NK-92 (cell line): ENCODE results near the gene PPP2R3C.
"Not testable (repeated sequence)": the region's sequence is repeated elsewhere in the genome, so short reads cannot be mapped to it uniquely, and the experiment has no call there.

Source experiments
- DNase-seq: peaks from one replicate; lab custom pipeline; 2025; ENCODE audit not compliant: unreplicated experiment; lab: John Stamatoyannopoulos, UW

PPP2R3C gene

DNA sequence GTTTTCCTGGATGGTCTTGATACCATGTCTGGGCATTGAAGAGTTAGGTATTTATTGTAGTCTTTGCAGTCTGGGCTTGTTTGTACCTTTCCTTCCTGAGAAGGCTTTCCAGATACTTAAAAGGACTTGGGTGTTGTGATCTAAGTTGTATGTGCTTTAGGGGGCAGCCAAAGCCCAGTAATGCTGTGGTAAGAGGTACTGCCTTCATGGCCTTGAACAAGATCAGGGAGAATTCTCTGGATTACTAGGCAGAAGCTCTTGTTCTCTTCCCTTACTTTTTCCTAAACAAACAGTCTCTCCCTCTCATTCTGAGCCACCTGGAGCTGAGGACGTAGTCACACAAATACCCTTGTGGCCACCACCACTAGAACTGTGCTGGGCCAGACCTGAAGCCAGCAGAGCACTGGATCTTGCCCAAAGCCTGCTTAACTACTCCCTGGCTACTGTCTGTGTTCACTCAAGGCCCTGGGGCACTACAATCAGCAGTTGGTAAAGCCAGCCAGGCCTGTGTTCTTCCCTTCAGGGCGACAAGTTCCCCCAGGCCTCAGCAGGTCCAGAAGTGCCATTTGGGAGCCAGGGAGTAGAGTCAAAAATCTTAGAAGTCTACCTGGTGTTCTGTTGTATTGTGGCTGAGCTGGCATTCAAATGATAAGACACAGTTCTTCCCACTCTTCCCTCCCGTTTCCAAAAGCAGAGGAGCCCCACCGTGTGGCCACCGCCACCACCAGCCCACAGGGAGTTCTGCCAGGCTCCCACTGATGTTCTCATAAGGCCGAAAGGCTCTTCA, 11.9 kb upstream of the PPP2R3C start:
- DNase-seq: no peak

GRCh38 chr14:35124127-35124526, 2.3 kb upstream of the PPP2R3C start:
- no peak for DNase-seq

DNA sequence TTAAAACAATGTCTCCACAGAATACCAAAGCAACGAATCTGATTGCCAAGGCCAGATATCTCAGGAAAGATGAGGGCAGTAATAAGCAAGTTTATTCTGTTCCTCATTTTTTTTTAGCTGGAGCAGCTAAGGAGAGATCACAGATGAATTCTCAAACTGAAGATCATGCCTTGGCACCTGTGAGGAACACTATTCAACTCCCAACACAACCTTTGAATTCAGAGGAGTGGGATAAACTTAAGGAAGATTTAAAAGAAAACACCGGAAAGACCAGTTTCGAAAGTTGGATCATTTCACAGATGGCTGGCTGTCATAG, 1.6 kb upstream of the PPP2R3C start:
- no peak for DNase-seq

- DNase-seq: no peak
Observed at GRCh38 chr14:35122696-35123387, 1.1 kb upstream of the PPP2R3C start.

GRCh38 chr14:35121026-35121886, 534 bp downstream of the PPP2R3C start:
- DNase-seq: no peak

- DNase-seq: no peak
Observed at GRCh38 chr14:35117112-35117511, 4.7 kb downstream of the PPP2R3C start.

GRCh38 chr14:35116242-35116641, 5.5 kb downstream of the PPP2R3C start:
- DNase-seq: no peak

DNA sequence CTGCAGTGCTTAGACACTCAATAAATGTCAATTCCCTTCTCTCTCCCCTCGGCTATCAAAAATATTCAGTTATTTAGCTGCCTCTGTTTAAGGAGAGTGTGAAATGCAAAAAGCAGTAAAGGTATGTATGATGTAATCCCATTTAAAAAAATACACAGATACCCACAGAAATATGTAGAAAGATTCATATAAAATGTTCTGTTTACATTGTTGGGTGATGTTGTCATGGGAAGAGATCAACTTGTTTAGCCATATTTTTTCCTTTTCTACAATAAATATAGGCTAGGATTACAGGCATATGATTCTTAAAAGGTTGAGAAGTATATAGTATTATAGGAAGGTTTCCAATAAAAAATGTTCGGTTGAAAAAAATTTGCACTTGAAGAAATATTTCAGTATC, 7.8 kb downstream of the PPP2R3C start:
- no peak for DNase-seq

- DNase-seq: no peak
Observed at GRCh38 chr14:35113308-35113950, 8.4 kb downstream of the PPP2R3C start.

DNA sequence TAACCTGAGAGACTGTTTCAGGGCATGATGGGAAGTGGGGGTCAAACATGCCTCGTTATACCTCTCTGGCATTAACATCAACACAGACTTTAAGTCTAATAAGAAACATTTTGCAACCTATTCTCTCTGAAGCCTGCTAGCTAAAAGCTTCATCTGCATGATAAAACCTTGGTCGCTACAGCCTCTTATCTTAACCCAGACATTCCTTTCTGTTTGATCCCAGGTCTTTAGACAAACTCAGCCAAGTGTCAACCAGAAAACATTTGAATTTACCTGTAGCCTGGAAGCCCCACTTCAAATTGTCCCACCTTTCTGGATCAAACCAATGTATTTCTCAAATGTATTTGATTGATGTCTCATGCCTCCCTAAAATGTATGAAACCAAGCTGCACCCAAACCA, 9.1 kb downstream of the PPP2R3C start:
- DNase-seq: no peak

- no peak for DNase-seq
Observed at GRCh38 chr14:35107866-35108265, 13.9 kb downstream of the PPP2R3C start.

- not testable (repeated sequence) for DNase-seq
Observed at GRCh38 chr14:35094645-35095044, 27.1 kb downstream of the PPP2R3C start.

GRCh38 chr14:35088514-35088913, 33.3 kb downstream of the PPP2R3C start:
- DNase-seq: no peak

GRCh38 chr14:35085441-35085840, 36.3 kb downstream of the PPP2R3C start:
- no peak for DNase-seq

DNA sequence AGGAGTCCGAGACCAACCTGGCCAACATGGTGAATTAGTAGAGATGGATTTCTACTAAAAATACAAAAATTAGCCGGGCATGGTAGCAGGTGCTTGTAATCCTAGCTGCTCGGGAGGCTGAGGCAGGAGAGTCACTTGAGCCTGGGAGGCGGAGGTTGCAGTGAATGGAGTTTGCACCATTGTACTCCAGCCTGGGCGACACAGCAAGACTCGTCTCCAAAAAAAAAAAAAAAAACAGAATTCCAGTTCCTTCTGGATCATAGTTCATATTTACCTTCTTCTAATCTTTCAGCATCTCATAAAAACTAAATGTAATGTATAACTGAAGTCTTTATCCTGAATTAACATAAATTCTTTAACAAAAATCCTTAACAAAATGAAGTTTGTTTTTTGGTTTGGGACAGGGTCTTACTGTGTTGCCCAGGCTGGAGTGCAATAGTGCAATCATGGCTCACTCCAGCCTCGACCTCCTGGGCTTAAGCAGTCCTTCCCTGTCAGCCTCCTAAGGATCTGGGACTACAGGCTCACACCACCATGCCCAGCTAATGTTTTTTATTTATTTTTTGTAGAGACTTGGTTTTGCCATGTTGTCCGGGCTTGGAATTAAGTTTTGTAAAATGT, 38.1 kb downstream of the PPP2R3C start:
- no peak for DNase-seq

- no peak for DNase-seq
Observed at GRCh38 chr14:35079742-35080141, 42.0 kb downstream of the PPP2R3C start.

DNA sequence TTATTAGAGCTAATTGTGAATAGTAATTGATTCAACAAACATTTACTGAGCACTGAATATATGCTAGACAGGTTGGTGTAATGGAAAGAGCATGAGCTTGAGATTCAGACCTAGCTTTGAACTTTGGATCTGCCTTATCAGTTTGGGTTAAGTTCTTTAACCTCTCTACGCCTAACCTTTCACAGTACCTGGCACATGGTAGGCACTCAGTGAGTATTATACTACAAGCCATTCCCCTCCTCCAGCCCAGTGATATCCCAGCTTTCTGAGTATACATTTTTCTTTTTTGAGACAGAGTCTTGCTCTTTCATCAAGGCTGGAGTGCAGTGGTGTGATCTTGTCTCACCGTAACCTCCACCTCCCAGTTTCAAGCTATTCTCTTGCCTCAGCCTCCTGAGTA, 43.7 kb downstream of the PPP2R3C start:
- DNase-seq: no peak

GRCh38 chr14:35073486-35073885, 48.3 kb downstream of the PPP2R3C start:
- DNase-seq: no peak

DNA sequence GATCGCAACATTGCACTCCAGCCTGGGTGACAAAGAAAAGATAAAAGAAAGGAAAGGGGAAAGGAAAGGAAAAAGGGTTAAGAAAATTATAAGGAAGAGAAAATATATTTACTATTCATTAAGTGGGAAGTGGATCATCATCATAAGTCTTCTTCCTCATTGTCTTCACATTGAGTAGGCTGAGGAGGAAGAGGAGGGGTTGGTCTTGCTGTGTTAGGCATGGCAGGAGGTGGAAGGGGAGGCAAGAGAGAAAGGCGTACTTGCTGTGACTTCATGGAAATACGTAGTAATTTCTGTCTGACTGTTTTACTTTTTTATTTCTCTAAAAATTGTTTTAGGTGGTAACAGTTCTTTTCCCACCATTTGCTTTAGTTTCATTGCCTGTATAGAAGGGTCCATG, 49.6 kb downstream of the PPP2R3C start:
- DNase-seq: no peak

DNA sequence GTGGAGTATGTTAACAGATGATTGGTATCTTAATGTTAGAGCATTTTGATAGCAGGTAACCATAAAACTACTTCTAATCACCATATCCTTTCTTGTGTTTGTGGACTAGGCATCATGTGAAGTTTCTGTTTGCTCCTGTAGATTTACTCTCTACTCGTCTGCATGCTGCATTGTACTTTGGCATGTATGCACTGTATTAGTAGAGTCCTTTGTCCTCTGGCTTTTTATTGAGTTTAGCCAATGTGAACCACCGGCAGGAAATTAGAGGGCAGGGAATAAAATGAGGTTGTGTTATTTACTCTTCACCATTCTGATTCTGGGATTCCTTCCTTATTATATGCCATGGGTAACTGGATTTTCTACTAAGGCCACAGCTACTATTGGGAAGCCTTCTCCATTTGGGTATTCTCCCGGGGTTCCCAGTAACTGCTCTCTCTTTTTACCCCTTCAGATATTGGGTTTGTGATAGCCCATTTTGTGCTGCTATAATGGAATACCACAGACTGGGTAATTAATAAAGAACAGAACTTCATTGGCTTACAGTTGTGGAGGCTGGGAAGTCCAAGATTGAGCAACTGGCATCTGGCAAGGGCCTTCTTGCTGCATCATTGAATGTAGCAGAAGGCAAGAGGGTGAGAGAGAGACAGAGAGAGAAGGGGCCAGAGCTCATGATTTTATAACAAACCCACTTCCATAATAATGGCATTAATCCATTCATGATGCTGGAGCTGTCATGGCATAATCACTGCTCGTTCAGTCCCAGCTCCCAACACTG, 53.4 kb downstream of the PPP2R3C start:
- DNase-seq: no peak
